ENCODE results near the gene OR6F1.
"Not testable (repeated sequence)": the region's sequence is repeated elsewhere in the genome, so short reads cannot be mapped to it uniquely, and the experiment has no call there.

Gene OR6F1

DNA sequence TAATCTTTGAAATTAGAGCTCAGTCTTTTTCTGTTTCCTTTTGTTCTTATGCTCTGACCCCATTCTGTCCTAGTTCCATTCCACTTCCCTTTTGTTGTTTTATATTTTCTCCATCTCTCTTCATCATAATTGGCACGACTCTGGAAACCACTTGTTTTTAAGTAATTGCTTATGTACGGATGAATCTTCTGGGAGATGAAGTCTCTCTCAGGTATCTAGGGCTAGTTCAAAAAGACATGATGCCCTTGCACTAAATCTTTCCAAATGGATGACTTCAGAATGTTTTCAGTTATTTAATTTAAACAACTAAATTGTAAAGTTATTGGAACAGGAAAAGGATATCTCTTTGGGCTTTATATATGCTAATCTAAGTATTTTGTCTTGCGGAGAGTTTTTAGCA lies at the start of gene OR6F1:
Gene OR6F1 (minus strand): TSS at position 101 of the 400 bp plus-strand sequence. CDS start 3,891 bp downstream, outside the sequence.
- no peak for DNase-seq

DNA sequence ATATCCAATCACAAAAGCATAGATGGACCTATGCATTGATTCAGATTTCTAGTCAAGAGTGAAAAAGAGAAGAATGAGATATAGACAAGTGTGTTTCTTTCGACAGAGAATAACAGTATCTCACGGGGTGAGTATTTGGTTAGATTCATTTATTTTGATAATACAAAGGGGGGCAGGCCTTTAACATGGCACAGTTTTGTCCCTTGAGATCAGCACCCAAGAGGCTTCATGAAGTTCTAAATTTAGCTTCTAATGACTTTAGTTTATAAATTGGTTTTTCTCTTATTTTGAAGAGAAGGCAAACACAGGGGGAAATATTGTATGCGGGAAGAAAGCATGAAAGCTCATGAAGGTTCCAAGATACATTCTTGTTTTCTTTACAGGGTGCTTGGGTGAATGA lies 44.0 kb upstream of the OR6F1 start, which contains the start of gene OR1C1:
Gene OR1C1 (minus strand): TSS at position 101 of the 400 bp plus-strand sequence. CDS start 2,150 bp downstream, outside the sequence.
- DNase-seq = no peak

DNA sequence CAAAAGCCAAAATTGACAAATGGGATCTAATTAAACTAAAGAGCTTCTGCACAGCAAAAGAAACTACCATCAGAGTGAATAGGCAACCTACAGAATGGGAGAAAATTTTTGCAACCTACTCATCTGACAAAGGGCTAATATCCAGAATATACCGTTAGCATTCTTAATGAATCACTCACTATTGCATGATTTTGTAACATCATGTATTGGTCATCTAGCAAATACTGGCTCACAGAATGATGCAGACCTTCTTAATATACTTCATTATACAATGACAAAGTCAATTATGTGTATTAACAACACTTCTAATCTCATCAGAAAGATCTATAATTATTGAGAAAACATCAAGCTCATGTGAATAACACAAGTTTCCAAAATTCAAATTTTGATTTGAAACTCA lies 37.9 kb upstream of the OR6F1 start:
- DNase-seq = not testable (repeated sequence)

DNA sequence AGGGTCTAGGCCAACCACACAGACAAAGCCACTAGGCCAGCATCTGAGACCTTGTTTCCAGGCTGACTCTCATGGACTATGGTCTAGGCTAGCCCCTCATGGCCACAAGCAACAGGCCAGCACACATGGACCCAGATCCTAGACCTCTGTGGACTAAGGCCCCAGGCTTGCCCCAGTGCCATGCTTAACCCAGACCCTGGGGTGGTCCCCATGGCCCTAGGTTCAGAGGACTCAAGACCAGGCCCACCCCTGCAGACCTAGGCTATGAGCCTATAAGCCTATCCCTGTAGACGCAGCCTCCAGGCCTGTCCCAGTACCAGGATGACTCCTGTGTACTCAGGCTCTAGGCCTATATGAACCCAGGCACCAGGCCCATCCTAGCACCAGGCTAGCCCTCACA lies 33.4 kb upstream of the OR6F1 start:
- no peak for DNase-seq

GRCh38 chr1:247748041-247748440 lies 31.6 kb upstream of the OR6F1 start, which contains the start of gene OR14A2:
TSS of gene OR14A2 (minus strand) at chr1:247748141.
- no peak for DNase-seq

- DNase-seq = no peak
Observed at GRCh38 chr1:247747616-247748015, 31.2 kb upstream of the OR6F1 start.

GRCh38 chr1:247746391-247746935 lies 30.0 kb upstream of the OR6F1 start:
- no peak for DNase-seq

- DNase-seq = not testable (repeated sequence)
Observed at GRCh38 chr1:247742215-247742760, 25.8 kb upstream of the OR6F1 start.

DNA sequence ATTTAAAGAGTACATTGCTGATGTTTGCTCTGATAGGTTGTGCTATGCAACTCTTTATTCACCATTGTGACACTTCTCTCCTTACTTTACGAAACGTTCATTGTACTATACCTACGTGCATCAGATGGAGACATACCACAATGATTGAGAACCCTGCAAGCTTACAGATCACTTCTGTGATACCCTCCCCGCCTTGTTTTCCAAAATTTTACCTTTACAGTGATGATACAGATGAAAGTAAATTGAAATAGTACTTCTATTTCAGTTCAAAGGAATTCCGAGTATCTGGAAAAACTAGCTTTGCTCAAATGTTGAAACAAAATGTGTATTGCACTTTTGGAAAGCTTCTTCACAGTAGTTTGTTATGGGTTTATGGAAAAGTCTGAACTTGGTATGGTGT lies 25.3 kb upstream of the OR6F1 start:
- no peak for DNase-seq

- DNase-seq = no peak
Observed at GRCh38 chr1:247740721-247741120, 24.3 kb upstream of the OR6F1 start.

GRCh38 chr1:247738315-247738714 lies 21.9 kb upstream of the OR6F1 start, which contains the start of gene OR14K1:
TSS of gene OR14K1 (plus strand) at chr1:247738615. CDS start at chr1:247738615, 0 bp downstream.
- DNase-seq = no peak

- DNase-seq = no peak
Observed at GRCh38 chr1:247721222-247721621, 4.8 kb upstream of the OR6F1 start.

- DNase-seq = no peak
Observed at GRCh38 chr1:247713753-247714152, 2.7 kb downstream of the OR6F1 start.

DNA sequence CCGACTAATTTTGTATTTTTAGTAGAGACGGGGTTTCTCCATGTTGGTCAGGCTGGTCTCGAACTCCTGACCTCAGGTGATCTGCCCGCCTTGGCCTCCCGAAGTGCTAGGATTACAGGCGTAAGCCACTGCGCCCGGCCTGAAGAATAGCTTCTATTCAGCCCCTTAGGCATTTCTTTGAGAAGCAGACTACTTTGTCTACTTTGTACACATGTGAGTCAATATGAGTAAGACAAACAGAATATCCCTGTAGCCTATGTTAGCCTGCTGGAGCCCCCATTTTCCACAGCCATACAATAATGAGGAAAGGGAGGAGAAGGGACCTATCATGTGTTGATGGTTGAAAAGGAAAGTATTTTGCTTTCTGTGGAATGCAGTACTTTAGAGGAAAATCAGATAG lies 5.8 kb downstream of the OR6F1 start:
- DNase-seq = not testable (repeated sequence)

DNA sequence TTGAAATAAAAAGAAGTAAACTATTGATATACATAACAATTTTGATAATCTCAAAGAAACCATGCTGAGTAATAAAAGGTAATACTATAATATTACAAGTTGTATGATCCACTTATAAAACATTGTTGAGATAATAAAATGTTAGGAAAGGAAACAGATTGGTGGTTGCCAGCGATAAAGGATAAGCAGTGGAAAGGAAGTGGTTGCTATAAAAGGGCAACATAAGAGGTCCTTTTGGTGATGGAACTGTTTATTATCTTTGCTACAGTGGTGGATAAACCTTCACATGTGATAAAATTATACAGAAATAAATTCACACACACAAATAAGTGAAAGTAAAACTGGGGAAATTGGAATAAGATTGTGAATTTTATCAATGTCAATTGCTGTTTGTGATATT lies 15.1 kb downstream of the OR6F1 start:
- DNase-seq = no peak

GRCh38 chr1:247681288-247681897 lies 35.1 kb downstream of the OR6F1 start:
- peak; percentile 90 for DNase-seq

- no peak for DNase-seq
Observed at GRCh38 chr1:247680171-247680570, 36.3 kb downstream of the OR6F1 start.

- no peak for DNase-seq
Observed at GRCh38 chr1:247679639-247680038, 36.8 kb downstream of the OR6F1 start, which contains the start of gene OR13G1. TSS of gene OR13G1 (minus strand) at chr1:247679739. CDS start at chr1:247673041, 6,698 bp downstream.

- no peak for DNase-seq
Observed at GRCh38 chr1:247669225-247669624, 47.2 kb downstream of the OR6F1 start.
